Measurements from ENCODE around the gene POLDIP2.

The POLDIP2 gene

DNA sequence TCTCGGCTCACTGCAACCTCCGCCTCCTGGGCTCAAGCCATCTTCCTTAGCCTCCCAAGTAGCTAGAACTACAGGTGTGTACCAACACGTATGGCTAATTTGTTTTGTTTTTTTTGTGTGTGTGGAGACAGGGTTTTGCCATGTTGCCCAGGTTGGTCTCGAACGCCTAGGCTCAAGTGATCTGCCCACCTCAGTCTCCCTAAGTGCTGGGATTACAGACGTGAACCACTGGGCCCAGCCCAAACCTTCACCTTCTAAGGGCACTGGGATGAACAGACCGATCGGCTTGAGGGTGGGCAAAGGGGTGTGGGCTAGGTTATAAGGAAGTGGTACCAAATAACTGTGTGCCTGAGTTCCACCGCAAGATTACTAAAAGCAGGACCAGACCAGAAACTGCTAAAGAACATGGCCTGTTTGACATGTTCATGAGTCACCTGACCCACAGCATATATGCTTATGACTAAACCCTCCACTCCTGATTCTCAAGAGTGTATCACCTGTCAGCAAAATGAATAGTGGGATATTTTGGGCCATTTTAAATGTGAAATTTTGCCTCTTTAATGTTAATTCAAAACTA, 30.2 kb downstream of the POLDIP2 start:
- TF ChIP-seq FOXP2 (optimal IDR thresholded peaks at IDR 0.05; ENCODE audit: borderline replicate concordance, extremely low read depth, extremely low read length, insufficient read depth) (no peak), SIN3A (IDR thresholded peaks at IDR 0.05; ENCODE audit: borderline replicate concordance, insufficient read depth, low read length) (no peak), POLR2AphosphoS5 (IDR thresholded peaks at IDR 0.05; ENCODE audit: low read depth, low read length) (no peak), TAF1 (IDR thresholded peaks at IDR 0.05; ENCODE audit: borderline replicate concordance, insufficient read depth, low read length) (no peak)
- TF ChIP-seq, protein P1, sequence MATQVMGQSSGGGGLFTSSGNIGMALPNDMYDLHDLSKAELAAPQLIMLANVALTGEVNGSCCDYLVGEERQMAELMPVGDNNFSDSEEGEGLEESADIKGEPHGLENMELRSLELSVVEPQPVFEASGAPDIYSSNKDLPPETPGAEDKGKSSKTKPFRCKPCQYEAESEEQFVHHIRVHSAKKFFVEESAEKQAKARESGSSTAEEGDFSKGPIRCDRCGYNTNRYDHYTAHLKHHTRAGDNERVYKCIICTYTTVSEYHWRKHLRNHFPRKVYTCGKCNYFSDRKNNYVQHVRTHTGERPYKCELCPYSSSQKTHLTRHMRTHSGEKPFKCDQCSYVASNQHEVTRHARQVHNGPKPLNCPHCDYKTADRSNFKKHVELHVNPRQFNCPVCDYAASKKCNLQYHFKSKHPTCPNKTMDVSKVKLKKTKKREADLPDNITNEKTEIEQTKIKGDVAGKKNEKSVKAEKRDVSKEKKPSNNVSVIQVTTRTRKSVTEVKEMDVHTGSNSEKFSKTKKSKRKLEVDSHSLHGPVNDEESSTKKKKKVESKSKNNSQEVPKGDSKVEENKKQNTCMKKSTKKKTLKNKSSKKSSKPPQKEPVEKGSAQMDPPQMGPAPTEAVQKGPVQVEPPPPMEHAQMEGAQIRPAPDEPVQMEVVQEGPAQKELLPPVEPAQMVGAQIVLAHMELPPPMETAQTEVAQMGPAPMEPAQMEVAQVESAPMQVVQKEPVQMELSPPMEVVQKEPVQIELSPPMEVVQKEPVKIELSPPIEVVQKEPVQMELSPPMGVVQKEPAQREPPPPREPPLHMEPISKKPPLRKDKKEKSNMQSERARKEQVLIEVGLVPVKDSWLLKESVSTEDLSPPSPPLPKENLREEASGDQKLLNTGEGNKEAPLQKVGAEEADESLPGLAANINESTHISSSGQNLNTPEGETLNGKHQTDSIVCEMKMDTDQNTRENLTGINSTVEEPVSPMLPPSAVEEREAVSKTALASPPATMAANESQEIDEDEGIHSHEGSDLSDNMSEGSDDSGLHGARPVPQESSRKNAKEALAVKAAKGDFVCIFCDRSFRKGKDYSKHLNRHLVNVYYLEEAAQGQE (IDR thresholded peaks at IDR 0.05; ENCODE audit: insufficient read depth in 1 of 2, low read depth in 2 of 2, low read length in 2 of 2) = no peak

DNA sequence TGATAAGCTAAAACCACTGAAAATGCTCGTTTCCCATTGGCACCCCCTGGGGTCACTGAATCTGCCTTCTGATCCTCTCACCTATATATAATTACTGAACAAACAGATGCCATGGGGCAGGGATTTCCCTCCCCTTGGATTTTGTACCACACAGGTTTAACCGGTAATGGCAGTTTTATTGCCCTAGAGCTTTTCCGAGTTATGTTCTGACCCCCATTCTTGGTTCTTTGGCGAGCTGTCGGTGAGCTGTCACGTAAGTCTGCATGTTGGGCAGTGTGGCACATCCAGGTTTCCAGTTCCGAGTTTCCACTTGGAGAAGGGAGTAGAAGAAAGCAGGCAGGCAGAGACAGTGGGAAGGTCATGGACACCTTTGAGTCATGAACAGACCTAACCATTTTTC, 31.2 kb downstream of the POLDIP2 start:
- TF ChIP-seq TAF1 (IDR thresholded peaks at IDR 0.05; ENCODE audit: borderline replicate concordance, insufficient read depth, low read length) (no peak), SIN3A (IDR thresholded peaks at IDR 0.05; ENCODE audit: borderline replicate concordance, insufficient read depth, low read length) (no peak), POLR2AphosphoS5 (IDR thresholded peaks at IDR 0.05; ENCODE audit: low read depth, low read length) (no peak), FOXP2 (optimal IDR thresholded peaks at IDR 0.05; ENCODE audit: borderline replicate concordance, extremely low read depth, extremely low read length, insufficient read depth) (no peak)
- TF ChIP-seq, protein P1 (IDR thresholded peaks at IDR 0.05; ENCODE audit: insufficient read depth in 1 of 2, low read depth in 2 of 2, low read length in 2 of 2) = no peak

DNA sequence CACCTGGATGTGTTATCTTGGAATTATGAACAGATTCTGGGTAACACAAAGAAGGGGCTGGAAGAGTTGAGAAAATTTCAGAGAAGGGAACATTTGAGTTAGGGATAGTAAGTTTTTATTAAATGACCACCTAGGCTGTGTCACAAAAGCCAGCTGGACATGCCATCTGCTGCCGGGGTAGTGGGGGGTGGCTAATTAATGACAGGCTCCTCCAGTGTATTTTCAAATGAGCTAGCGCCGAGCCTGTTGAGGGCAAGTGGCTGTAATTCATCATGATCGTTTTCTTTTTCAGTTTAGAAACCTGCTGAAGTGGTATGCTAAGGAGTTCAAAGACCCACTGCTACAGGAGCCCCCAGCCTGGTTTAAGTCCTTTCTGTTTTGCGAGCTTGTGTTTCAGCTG, 32.1 kb downstream of the POLDIP2 start:
- TF ChIP-seq FOXP2 (optimal IDR thresholded peaks at IDR 0.05; ENCODE audit: borderline replicate concordance, extremely low read depth, extremely low read length, insufficient read depth) (no peak), POLR2AphosphoS5 (IDR thresholded peaks at IDR 0.05; ENCODE audit: low read depth, low read length) (no peak)

DNA sequence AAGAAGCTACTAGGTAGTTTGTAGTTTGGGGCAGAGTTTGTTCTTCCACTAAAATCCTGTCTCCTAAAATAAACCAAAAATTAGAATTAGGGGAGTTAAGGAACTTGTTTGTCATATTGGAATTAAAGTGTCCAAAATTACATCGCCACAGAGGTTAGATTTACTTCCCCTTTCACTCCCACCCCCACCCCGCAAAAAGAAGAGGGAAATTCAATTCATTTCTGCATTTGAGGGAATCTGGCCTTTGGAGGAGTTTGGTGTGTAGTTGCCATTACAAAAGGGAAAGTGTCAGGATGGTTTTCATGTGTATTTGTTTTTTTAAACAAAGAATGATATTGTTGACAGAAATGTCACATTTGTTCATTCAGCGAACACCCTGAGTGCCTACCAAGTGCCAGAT, 32.5 kb downstream of the POLDIP2 start:
- TF ChIP-seq TAF1 (IDR thresholded peaks at IDR 0.05; ENCODE audit: borderline replicate concordance, insufficient read depth, low read length) = no peak

DNA sequence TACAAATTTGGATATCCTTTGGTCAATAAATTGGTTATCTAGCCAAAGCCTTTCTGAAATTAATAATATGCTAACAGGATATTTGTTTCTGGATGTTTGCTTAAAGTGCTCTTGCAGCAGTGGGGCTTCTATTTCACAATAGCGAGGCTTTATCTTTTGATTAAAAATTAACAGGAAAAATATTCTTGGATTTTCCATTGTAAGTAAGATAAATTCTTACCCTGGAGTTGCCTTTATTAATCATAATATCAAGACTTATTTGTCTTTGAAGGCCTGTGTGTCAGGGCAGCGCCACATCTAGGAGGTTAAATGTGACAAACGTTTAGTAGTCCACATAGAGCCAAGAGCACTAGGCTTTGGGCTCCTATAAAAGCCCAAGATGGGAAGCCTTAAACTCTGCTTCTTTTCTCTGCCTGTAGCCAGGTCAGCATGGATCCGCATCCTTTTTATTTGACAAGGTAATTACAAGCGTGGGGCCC, 33.0 kb downstream of the POLDIP2 start:
- TF ChIP-seq TAF1 (IDR thresholded peaks at IDR 0.05; ENCODE audit: borderline replicate concordance, insufficient read depth, low read length) (no peak), SIN3A (IDR thresholded peaks at IDR 0.05; ENCODE audit: borderline replicate concordance, insufficient read depth, low read length) (no peak)
- TF ChIP-seq, protein P1 (IDR thresholded peaks at IDR 0.05; ENCODE audit: insufficient read depth in 1 of 2, low read depth in 2 of 2, low read length in 2 of 2) = no peak

DNA sequence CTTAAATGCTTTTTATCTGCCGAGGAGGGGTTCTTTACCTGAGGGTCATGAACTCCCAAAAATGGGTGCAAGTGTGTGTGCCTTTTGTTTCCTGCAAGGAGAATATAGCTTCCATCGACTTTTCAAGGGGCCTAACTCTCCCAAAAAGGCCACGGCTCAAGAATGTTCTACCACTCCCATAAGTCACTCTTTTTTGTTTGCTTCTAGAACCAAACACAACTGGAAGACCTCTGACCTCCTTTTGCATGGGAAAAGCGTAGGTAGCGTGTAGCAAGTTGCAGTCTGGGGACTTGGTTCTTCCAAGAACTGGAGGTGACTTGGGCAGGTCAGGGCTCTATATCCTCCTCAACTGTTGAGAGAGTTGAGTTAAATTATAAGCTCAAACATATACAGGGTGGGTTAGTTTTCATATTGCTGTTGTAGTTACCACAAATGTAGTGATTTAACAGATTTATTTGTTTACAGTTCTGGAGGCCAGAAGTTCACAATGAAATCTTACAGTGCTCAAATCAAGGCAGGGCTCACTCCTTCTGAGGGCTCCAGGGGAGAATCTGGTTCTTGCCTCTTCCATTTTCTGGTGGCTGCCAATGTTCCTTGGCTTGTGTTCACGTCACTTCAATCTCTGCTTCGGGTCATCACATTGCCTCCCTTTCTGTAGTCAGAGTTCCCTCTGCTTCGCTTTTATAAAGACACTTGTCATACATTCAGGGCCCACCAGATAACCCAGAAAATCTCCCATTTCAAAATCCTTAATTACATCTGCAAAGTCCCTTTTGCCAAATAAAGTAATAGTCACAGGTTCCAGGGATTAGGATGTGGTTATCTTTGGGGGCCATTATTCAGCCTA, 36.9 kb downstream of the POLDIP2 start:
- TF ChIP-seq SIN3A (IDR thresholded peaks at IDR 0.05; ENCODE audit: borderline replicate concordance, insufficient read depth, low read length) (no peak), TAF1 (IDR thresholded peaks at IDR 0.05; ENCODE audit: borderline replicate concordance, insufficient read depth, low read length) (no peak), POLR2AphosphoS5 (IDR thresholded peaks at IDR 0.05; ENCODE audit: low read depth, low read length) (no peak), FOXP2 (optimal IDR thresholded peaks at IDR 0.05; ENCODE audit: borderline replicate concordance, extremely low read depth, extremely low read length, insufficient read depth) (no peak)
- TF ChIP-seq, protein P1 (IDR thresholded peaks at IDR 0.05; ENCODE audit: insufficient read depth in 1 of 2, low read depth in 2 of 2, low read length in 2 of 2) = no peak
